D721Med (cell line): Measurements from ENCODE around the gene SPATA1.

Experiments used
- DNase-seq: peaks from one replicate; pipeline ENCODE4 v3.0.0; 2011; ENCODE audit warnings: low spot score; ENCODE audit not compliant: insufficient read length
- FAIRE-seq: peaks from 2 replicates; lab custom pipeline; 2011; peaks lifted over from hg19 to GRCh38; lab: Jason Lieb, UNC
- TF ChIP-seq, protein P1 (sequence below): IDR thresholded peaks from 2 replicates; pipeline ENCODE4 v1.5.1; 2012; ENCODE audit warnings: mild to moderate bottlenecking, control low read depth; ENCODE audit not compliant: insufficient read depth; ENCODE audit errors: missing control alignments

Gene SPATA1

GRCh38 chr1:84613887-84614286, 107.7 kb downstream of the SPATA1 start:
- no peak for FAIRE-seq

DNA sequence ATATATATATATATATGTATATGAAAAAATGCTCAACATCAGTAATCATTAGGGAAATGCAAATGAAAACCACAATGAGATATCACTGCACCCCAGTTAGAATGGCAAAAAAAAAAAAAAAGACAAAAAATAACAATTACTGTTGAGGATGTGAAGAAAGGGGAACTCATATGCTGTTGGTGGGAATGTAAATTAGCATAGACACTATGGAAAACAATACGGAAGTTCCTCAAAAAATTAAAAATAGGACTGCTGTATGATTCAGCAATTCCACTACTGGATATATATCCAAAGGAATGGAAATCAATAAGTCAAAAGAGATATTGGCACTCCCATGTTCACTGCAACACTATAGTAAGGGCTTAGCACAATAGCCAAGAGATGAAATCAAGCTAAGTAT, 109.6 kb downstream of the SPATA1 start:
- TF ChIP-seq, protein P1, sequence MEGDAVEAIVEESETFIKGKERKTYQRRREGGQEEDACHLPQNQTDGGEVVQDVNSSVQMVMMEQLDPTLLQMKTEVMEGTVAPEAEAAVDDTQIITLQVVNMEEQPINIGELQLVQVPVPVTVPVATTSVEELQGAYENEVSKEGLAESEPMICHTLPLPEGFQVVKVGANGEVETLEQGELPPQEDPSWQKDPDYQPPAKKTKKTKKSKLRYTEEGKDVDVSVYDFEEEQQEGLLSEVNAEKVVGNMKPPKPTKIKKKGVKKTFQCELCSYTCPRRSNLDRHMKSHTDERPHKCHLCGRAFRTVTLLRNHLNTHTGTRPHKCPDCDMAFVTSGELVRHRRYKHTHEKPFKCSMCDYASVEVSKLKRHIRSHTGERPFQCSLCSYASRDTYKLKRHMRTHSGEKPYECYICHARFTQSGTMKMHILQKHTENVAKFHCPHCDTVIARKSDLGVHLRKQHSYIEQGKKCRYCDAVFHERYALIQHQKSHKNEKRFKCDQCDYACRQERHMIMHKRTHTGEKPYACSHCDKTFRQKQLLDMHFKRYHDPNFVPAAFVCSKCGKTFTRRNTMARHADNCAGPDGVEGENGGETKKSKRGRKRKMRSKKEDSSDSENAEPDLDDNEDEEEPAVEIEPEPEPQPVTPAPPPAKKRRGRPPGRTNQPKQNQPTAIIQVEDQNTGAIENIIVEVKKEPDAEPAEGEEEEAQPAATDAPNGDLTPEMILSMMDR, result no peak
- no peak for DNase-seq
- no peak for FAIRE-seq

More at GRCh38 chr1:84613887-84614286, 107.7 kb downstream of the SPATA1 start:
- TF ChIP-seq, protein P1, result no peak
- DNase-seq, result no peak
